ENCODE results near the gene GPR171. TPM values are rescaled to one million over a fixed set of nuclear protein-coding genes. Genes with fewer than 3 reads are reported as not detected.

GPR171 gene
- total and polyA plus RNA-seq, 2 donors (not counting 1 experiment from before 2014, with no cell fraction given), result not detected

- peak; percentile 43 to 63 for DNase-seq (ENCODE audit: low read depth in 2 of 2)
- TF ChIP-seq CTCF (conservative IDR thresholded peaks at IDR 0.05 in 1 of 2, IDR thresholded peaks at IDR 0.05 in 1 of 2; ENCODE audit: low read depth in 1 of 2, low read length in 2 of 2) (peak; percentile 78 to 82), EZH2 (IDR thresholded peaks at IDR 0.05; ENCODE audit: low read length, missing control alignments) (no peak)
- H3K4me3 ChIP-seq (replicated peaks in 1 of 4; ENCODE audit: control extremely low read depth in 1 of 4, insufficient read depth in 1 of 4, low read depth in 3 of 4, low read length in 4 of 4), result no peak overlapping the region
- no peak overlapping the region for H2AFZ ChIP-seq (ENCODE audit: low read length)
- no peaks in the 10 kb centered on the region for H3K4me1 ChIP-seq (ENCODE audit: control insufficient read depth, extremely low read depth, insufficient read depth, low read length)
- H3K9ac ChIP-seq (ENCODE audit: insufficient read depth, low read length), result no peak overlapping the region
- no peaks in the 10 kb centered on the region for H3K79me2 ChIP-seq (ENCODE audit: control insufficient read depth, insufficient read depth, low read length)
- H3K9me3 ChIP-seq (ENCODE audit: control insufficient read depth, insufficient read depth, low read depth, low read length), result no peaks in the 10 kb centered on the region
- H3K27me3 ChIP-seq (ENCODE audit: control insufficient read depth, insufficient read depth, low read length), result no peaks in the 10 kb centered on the region
- H4K20me1 ChIP-seq (ENCODE audit: control insufficient read depth, extremely low read depth, insufficient read depth, low read length), result no peaks in the 10 kb centered on the region
- H3K36me3 ChIP-seq (ENCODE audit: control insufficient read depth, insufficient read depth, low read length), result no peaks in the 10 kb centered on the region
- H3K27ac ChIP-seq (ENCODE audit: insufficient read depth, low read length), result no peak overlapping the region
- no peak overlapping the region for H3K4me2 ChIP-seq (ENCODE audit: extremely low read depth, insufficient read depth, low read length)
These were observed 34.5 kb downstream of the GPR171 start for GRCh38 chr3:151168269-151169094.

GRCh38 chr3:151166161-151166560, 36.9 kb downstream of the GPR171 start:
- Histone ChIP-seq H4K20me1 (ENCODE audit: control insufficient read depth, extremely low read depth, insufficient read depth, low read length) (no peaks in the 10 kb centered on the region), H2AFZ (ENCODE audit: low read length) (no peak overlapping the region), H3K9me3 (ENCODE audit: control insufficient read depth, insufficient read depth, low read depth, low read length) (no peaks in the 10 kb centered on the region), H3K36me3 (ENCODE audit: control insufficient read depth, insufficient read depth, low read length) (no peaks in the 10 kb centered on the region), H3K4me1 (ENCODE audit: control insufficient read depth, extremely low read depth, insufficient read depth, low read length) (no peaks in the 10 kb centered on the region), H3K79me2 (ENCODE audit: control insufficient read depth, insufficient read depth, low read length) (no peaks in the 10 kb centered on the region), H3K27ac (ENCODE audit: insufficient read depth, low read length) (no peak overlapping the region), H3K4me3 (replicated peaks in 1 of 4; ENCODE audit: control extremely low read depth in 1 of 4, insufficient read depth in 1 of 4, low read depth in 3 of 4, low read length in 4 of 4) (no peak overlapping the region), H3K9ac (ENCODE audit: insufficient read depth, low read length) (no peak overlapping the region), H3K27me3 (ENCODE audit: control insufficient read depth, insufficient read depth, low read length) (no peaks in the 10 kb centered on the region), H3K4me2 (ENCODE audit: extremely low read depth, insufficient read depth, low read length) (no peak overlapping the region)
- TF ChIP-seq EZH2 (IDR thresholded peaks at IDR 0.05; ENCODE audit: low read length, missing control alignments) (no peak), CTCF (conservative IDR thresholded peaks at IDR 0.05 in 1 of 2, IDR thresholded peaks at IDR 0.05 in 1 of 2; ENCODE audit: low read depth in 1 of 2, low read length in 2 of 2) (peak in 1 of 2 donors; percentile 9)
- peak in 1 of 2 donors; percentile 5 for DNase-seq (ENCODE audit: low read depth in 2 of 2)

- Histone ChIP-seq H2AFZ (ENCODE audit: low read length) (no peak overlapping the region), H3K27ac (ENCODE audit: insufficient read depth, low read length) (no peak overlapping the region), H3K36me3 (ENCODE audit: control insufficient read depth, insufficient read depth, low read length) (no peaks in the 10 kb centered on the region), H3K9me3 (ENCODE audit: control insufficient read depth, insufficient read depth, low read depth, low read length) (no peaks in the 10 kb centered on the region), H3K27me3 (ENCODE audit: control insufficient read depth, insufficient read depth, low read length) (no peaks in the 10 kb centered on the region), H3K4me3 (replicated peaks in 1 of 4; ENCODE audit: control extremely low read depth in 1 of 4, insufficient read depth in 1 of 4, low read depth in 3 of 4, low read length in 4 of 4) (no peak overlapping the region), H3K4me2 (ENCODE audit: extremely low read depth, insufficient read depth, low read length) (no peak overlapping the region), H4K20me1 (ENCODE audit: control insufficient read depth, extremely low read depth, insufficient read depth, low read length) (no peaks in the 10 kb centered on the region), H3K79me2 (ENCODE audit: control insufficient read depth, insufficient read depth, low read length) (no peaks in the 10 kb centered on the region), H3K4me1 (ENCODE audit: control insufficient read depth, extremely low read depth, insufficient read depth, low read length) (no peaks in the 10 kb centered on the region), H3K9ac (ENCODE audit: insufficient read depth, low read length) (no peak overlapping the region)
- no peak for DNase-seq (ENCODE audit: low read depth in 2 of 2)
- TF ChIP-seq EZH2 (IDR thresholded peaks at IDR 0.05; ENCODE audit: low read length, missing control alignments), result no peak
- no peak for TF ChIP-seq CTCF (conservative IDR thresholded peaks at IDR 0.05 in 1 of 2, IDR thresholded peaks at IDR 0.05 in 1 of 2; ENCODE audit: low read depth in 1 of 2, low read length in 2 of 2)
These were observed 37.8 kb downstream of the GPR171 start for GRCh38 chr3:151165226-151165625.

Data from fibroblast of lung (primary cell).